ENCODE data around the gene TMF1.

The TMF1 gene

GRCh38 chr3:69009559-69010410 lies 42.3 kb downstream of the TMF1 start:
- no peak for ATAC-seq
- TF ChIP-seq GLIS3 (CRISPR knock-in tag; IDR thresholded peaks at IDR 0.05): no peak
- no peak for TF ChIP-seq CREB5 (CRISPR knock-in tag; IDR thresholded peaks at IDR 0.05; ENCODE audit: low read depth)
- TF ChIP-seq PATZ1 (CRISPR knock-in tag; IDR thresholded peaks at IDR 0.05; ENCODE audit: borderline replicate concordance): no peak
- TF ChIP-seq BACH2 (CRISPR knock-in tag; IDR thresholded peaks at IDR 0.05; ENCODE audit: borderline replicate concordance): no peak
- TF ChIP-seq RARB (CRISPR knock-in tag; IDR thresholded peaks at IDR 0.05): no peak
- no peak for TF ChIP-seq POU6F1 (CRISPR knock-in tag; IDR thresholded peaks at IDR 0.05; ENCODE audit: borderline replicate concordance, low read depth)
- no peak for TF ChIP-seq CSRNP3 (CRISPR knock-in tag; IDR thresholded peaks at IDR 0.05)
- TF ChIP-seq TSHZ2 (CRISPR knock-in tag; IDR thresholded peaks at IDR 0.05): no peak
- TF ChIP-seq ZNF565 (CRISPR knock-in tag; conservative IDR thresholded peaks at IDR 0.05; ENCODE audit: low read depth): no peak

GRCh38 chr3:69008980-69009379 lies 43.2 kb downstream of the TMF1 start:
- ATAC-seq: no peak
- TF ChIP-seq TSHZ2 (CRISPR knock-in tag; IDR thresholded peaks at IDR 0.05) (no peak), BACH2 (CRISPR knock-in tag; IDR thresholded peaks at IDR 0.05; ENCODE audit: borderline replicate concordance) (no peak), ESRRG (CRISPR knock-in tag; IDR thresholded peaks at IDR 0.05) (no peak), SNAI2 (CRISPR knock-in tag; IDR thresholded peaks at IDR 0.05) (no peak), ISL1 (CRISPR knock-in tag; IDR thresholded peaks at IDR 0.05) (no peak), ZNF70 (CRISPR knock-in tag; IDR thresholded peaks at IDR 0.05) (no peak), CSDC2 (CRISPR knock-in tag; IDR thresholded peaks at IDR 0.05) (no peak), OSR1 (CRISPR knock-in tag; IDR thresholded peaks at IDR 0.05) (no peak), PPARA (CRISPR knock-in tag; IDR thresholded peaks at IDR 0.05; ENCODE audit: borderline replicate concordance) (no peak), CREB5 (CRISPR knock-in tag; IDR thresholded peaks at IDR 0.05; ENCODE audit: low read depth) (no peak), POU6F1 (CRISPR knock-in tag; IDR thresholded peaks at IDR 0.05; ENCODE audit: borderline replicate concordance, low read depth) (no peak), GLIS3 (CRISPR knock-in tag; IDR thresholded peaks at IDR 0.05) (no peak), CSRNP3 (CRISPR knock-in tag; IDR thresholded peaks at IDR 0.05) (no peak), ZFP3 (CRISPR knock-in tag; IDR thresholded peaks at IDR 0.05) (no peak), RARB (CRISPR knock-in tag; IDR thresholded peaks at IDR 0.05) (no peak), ZNF8 (CRISPR knock-in tag; IDR thresholded peaks at IDR 0.05) (no peak)

Data from SK-N-SH treated with all-trans-retinoic acid at 6 μM for 48 hours (cell line).